KOPT-K1 (cell line): ENCODE data around the gene OSMR.

Experiments used
- H3K27ac ChIP-seq: fragments of 200-600 bp; sonication (generic); 2 replicates; pipeline ENCODE4 v1.5.1; 2016; ENCODE audit warnings: antibody characterized with exemption, mild to moderate bottlenecking, low read depth, low read length; ENCODE audit not compliant: poor library complexity, severe bottlenecking
- H3K36me3 ChIP-seq: fragments of 200-600 bp; sonication (generic); 2 replicates; pipeline ENCODE4 v1.5.1; 2017; ENCODE audit warnings: antibody characterized with exemption, mild to moderate bottlenecking, low read length, moderate library complexity; ENCODE audit not compliant: insufficient read depth
- H3K9me3 ChIP-seq: fragments of 200-600 bp; sonication (generic); 2 replicates; pipeline ENCODE4 v1.5.1; 2017; ENCODE audit warnings: antibody characterized with exemption, low read length, mild to moderate bottlenecking; ENCODE audit not compliant: insufficient read depth, poor library complexity, severe bottlenecking

OSMR gene

DNA sequence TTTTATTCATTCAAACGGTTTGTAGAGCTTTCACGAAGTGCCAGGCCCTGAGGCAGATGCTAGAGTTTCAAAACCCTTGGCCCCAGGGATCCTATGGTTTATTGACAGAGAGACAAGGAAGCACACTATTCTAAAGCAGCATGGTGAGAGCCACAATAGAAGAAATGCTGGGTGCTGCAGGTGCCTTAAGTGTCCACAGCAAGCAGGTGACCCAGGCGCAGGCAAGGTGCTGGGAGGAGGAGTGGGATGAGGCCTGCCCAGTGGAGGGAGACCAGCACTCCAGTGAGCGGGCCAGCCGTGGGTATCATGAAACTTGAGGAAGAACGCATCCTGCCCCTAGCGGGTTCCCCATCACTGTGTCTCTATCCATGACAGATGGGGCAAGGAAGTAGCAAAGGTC is 71.0 kb downstream of the OSMR start:
- Histone ChIP-seq H3K27ac (no peak overlapping the region), H3K9me3 (no peaks in the 10 kb centered on the region), H3K36me3 (no peaks in the 10 kb centered on the region)

DNA sequence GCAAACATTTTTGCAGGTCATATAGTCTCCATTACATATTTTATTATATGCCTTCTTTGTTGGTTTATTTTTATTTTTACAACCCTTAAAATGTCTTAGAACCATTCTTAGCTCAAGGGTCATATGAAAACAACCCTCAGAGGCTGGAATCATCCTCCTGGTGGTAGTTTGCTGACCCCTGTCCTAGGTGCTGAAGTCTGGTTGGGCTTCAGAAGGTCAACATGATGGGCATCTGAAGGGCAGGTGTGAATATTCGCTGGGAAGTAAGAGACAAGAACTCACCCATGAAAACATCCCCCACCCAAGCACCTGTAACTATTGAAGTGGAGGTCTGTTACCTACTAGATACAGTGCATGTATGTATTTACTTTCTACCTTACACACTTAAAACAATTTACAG is 75.4 kb downstream of the OSMR start:
- H3K9me3 ChIP-seq = no peaks in the 10 kb centered on the region
- H3K27ac ChIP-seq = no peak overlapping the region
- no peaks in the 10 kb centered on the region for H3K36me3 ChIP-seq

DNA sequence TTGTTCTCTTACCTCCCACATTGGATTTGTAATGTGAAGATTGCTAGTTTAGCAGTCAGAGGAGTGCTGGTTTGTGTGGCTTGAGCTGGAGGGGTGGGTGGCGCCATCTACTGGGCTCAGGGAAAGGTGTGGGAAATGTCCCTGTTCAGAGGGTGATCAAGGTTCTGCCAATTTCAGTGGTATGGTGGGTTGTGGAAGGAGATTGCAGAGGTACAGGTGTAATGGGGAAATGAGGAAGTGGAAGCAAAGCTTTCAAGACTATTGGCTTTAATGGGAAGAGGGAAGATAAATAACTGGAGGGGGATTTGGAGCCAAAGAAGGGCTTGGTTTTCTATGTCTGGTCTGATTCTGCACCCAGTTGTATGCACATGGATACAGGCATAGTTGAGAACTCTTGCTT is 76.4 kb downstream of the OSMR start:
- no peaks in the 10 kb centered on the region for H3K9me3 ChIP-seq
- no peak overlapping the region for H3K27ac ChIP-seq
- no peaks in the 10 kb centered on the region for H3K36me3 ChIP-seq

DNA sequence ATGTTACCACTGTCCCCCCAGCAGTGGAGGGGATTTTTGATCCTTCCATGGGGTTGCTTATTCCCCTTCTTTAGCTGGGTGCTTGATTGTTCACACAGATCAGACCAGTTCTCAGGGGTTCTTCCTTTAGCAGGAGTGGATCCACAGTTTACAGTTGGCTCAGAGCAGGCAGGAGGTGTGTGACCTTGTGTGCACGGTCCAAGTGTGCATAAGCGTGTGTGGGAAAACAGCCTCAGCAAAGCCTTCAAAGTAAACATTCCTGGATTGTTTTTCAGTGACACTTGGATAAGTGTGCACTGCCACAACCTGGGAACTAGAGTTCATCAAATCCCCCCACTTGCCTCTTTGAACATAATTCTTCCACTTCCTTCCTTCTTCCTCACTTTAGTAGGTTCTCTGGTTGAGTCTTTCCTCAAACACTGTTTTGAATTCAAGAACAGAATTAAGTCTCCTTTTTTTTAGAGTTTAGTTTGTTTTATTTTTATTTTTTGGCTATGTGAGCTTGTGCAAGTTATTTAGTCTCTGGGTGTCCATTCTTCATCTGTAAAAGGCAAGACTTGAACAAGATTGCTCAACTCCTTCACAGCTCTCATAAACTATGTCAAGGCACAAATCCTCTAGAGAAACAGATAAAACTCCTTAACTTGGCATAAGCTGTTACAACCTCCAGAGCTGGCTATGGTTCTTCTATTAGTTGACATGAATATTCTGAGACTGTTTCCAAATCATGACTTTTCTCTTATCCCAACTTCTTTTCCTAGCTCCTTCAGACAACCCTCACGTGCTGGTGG is 78.0 kb downstream of the OSMR start:
- Histone ChIP-seq H3K9me3 (no peaks in the 10 kb centered on the region), H3K36me3 (no peaks in the 10 kb centered on the region), H3K27ac (no peak overlapping the region)

DNA sequence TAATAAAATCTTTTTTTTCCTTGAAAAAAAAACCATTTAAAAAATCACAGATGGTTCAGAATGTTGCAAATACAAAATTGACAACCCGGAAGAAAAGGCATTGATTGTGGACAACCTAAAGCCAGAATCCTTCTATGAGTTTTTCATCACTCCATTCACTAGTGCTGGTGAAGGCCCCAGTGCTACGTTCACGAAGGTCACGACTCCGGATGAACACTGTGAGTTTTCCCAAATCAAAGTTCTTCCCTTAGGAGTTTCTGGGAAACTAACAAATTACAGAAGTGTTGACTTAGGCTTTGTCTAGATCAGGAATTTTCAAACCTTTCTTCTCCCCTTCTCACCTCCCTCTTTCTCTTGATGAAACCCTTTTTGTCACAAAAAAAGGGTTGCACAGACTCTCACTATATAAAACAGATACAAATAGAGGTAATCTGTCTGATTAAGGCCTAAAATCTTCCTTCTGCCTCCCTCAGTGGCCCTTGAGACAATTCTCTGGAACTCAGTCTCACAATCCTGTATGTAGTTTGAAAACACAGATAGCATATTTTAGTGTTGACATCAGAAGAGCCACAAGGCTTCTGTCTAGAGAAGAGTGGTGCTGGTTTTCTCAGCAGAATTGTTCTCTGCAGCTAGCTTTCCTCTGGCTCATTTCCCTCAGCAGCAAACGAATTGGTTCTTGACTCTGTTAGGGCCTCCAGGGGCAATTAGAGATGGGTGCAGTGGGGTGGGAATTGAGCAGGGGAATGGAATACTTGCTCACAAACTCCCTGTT is 79.5 kb downstream of the OSMR start:
- no peaks in the 10 kb centered on the region for H3K36me3 ChIP-seq
- no peaks in the 10 kb centered on the region for H3K9me3 ChIP-seq
- H3K27ac ChIP-seq = no peak overlapping the region

DNA sequence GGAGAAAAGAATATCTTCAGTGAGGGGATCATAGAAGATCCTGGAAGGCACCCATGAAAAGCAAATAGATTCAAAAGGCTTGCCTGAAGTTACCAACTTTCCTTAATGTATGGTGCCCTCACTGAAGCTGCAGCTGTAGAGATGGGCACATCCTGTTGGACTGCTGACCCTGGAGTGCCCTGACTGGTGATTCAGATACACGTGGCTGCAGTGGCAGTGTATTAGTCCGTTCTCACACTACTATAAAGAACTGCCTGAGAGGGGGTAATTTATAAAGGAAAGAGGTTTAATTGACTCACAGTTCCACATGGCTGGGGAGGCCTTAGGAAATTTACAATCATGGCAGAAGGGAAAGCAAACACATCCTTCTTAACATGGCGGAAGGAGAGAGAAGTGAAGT is 80.3 kb downstream of the OSMR start:
- H3K9me3 ChIP-seq = no peaks in the 10 kb centered on the region
- H3K27ac ChIP-seq = no peak overlapping the region

GRCh38 chr5:38927470-38927869 is 81.7 kb downstream of the OSMR start:
- Histone ChIP-seq H3K9me3 (no peaks in the 10 kb centered on the region), H3K36me3 (no peaks in the 10 kb centered on the region), H3K27ac (no peak overlapping the region)

More for the DNA sequence above, 80.3 kb downstream of the OSMR start:
- no peaks in the 10 kb centered on the region for H3K36me3 ChIP-seq

GRCh38 chr5:38929838-38930237 is 84.0 kb downstream of the OSMR start:
- Histone ChIP-seq H3K27ac (no peak overlapping the region), H3K36me3 (no peaks in the 10 kb centered on the region), H3K9me3 (no peaks in the 10 kb centered on the region)

GRCh38 chr5:38931731-38932130 is 85.9 kb downstream of the OSMR start:
- Histone ChIP-seq H3K36me3 (no peaks in the 10 kb centered on the region; the same call in 1 of the 2 replicates), H3K9me3 (no peaks in the 10 kb centered on the region)

DNA sequence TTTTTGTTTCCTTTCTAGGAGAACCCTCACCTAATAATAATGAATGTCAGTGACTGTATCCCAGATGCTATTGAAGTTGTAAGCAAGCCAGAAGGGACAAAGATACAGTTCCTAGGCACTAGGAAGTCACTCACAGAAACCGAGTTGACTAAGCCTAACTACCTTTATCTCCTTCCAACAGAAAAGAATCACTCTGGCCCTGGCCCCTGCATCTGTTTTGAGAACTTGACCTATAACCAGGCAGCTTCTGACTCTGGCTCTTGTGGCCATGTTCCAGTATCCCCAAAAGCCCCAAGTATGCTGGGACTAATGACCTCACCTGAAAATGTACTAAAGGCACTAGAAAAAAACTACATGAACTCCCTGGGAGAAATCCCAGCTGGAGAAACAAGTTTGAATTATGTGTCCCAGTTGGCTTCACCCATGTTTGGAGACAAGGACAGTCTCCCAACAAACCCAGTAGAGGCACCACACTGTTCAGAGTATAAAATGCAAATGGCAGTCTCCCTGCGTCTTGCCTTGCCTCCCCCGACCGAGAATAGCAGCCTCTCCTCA is 87.1 kb downstream of the OSMR start:
- H3K27ac ChIP-seq = no peak overlapping the region
- H3K9me3 ChIP-seq = no peaks in the 10 kb centered on the region
- H3K36me3 ChIP-seq = no peaks in the 10 kb centered on the region; the same call in 1 of the 2 replicates

More at GRCh38 chr5:38931731-38932130, 85.9 kb downstream of the OSMR start:
- no peak overlapping the region for H3K27ac ChIP-seq

- H3K9me3 ChIP-seq = no peaks in the 10 kb centered on the region
- H3K27ac ChIP-seq = no peak overlapping the region
- peaks cover 10% of the 10 kb centered on the region; the same call in 1 of the 2 replicates for H3K36me3 ChIP-seq
Observed at GRCh38 chr5:38935437-38935836, 89.6 kb downstream of the OSMR start.

DNA sequence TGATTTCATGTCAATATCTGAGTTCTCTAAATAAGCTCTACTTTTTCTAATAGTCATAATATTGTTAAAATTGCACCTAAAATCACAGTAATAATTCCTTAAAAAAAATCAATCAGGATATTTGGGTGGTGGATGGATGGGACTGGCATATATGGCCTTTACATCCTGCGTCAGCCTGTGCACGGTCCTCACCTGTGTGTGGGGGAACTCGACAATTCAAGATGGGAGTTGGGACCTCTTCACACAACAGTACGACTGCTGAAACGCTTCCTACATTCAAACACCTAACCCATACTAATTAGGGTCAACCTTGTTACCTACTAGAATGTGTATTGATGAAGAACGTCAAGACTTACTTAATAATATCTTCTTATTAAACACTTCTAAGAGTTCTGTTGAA is 90.5 kb downstream of the OSMR start:
- Histone ChIP-seq H3K36me3 (peaks cover 17% of the 10 kb centered on the region), H3K9me3 (no peaks in the 10 kb centered on the region), H3K27ac (no peak overlapping the region)

DNA sequence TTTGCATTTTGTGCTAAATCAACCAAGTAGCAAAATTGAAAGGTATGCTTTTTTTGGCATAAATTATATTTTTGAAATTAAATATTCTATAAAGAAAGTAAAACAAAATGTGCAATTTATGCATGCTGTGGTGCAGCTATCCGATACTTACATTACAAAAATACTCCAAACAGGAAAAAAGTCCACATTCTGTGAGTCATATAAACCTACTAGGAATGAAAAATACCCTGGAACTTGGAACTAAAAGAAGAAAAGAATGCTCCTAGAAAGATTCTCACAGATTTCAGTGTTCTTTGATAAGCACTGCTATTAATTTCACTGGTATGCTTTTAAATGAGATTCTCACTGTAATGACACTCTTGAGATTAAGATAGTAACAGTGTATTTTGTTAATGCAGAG is 92.6 kb downstream of the OSMR start:
- no peaks in the 10 kb centered on the region for H3K9me3 ChIP-seq
- no peak overlapping the region for H3K27ac ChIP-seq
- H3K36me3 ChIP-seq = peaks cover 37% of the 10 kb centered on the region

DNA sequence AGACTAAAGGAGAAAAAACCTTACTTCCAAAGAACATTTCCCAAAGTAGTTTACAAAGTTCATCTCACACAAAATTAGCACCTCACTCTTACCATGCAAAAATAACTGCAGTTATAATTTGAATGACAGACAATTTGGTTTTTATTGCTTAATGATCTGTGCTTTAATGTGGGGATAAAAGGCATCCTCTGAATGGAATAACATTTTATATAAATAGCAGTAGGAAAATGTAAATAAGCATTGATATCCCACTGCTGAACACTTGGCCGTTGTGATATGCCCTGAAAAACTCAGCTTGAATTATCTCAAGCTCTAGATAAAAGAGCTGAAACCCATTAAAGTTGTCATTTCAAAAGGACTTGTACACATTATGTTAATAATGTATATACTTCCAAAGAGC is 93.2 kb downstream of the OSMR start:
- H3K9me3 ChIP-seq = no peaks in the 10 kb centered on the region
- H3K36me3 ChIP-seq = peaks cover 42% of the 10 kb centered on the region
- no peak overlapping the region for H3K27ac ChIP-seq

DNA sequence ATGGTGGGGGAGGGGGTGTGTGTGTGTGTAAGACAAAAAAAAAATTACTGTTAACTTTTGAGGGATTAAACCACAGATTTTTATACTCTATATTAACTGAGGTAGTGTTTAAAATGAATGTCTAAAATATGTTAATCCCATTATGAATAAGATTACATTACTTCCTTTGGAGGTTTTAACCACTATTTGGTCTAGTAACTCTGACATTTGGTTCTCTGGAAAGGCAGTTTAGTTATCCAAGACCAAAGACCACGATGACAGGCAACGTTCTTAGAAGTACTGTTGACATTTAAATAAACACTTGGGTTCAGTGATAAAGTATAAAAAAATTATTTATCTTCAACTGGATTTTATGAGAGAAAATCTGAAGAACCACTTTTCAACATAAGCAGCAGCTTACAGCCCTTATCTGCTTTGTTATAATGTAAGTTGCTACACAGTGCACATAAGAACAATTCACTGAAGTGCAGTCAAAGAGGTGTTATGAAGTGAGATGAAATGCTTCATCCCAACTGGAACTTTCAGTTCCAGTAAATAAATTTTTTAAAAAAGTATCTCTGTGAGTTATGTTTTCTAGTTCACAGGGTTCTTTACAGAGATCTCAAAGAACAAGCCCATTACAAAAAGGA is 94.5 kb downstream of the OSMR start:
- Histone ChIP-seq H3K9me3 (no peaks in the 10 kb centered on the region), H3K27ac (no peak overlapping the region), H3K36me3 (peaks cover 56% of the 10 kb centered on the region)
